Keratinocyte (primary cell): Measurements from ENCODE around the gene DIO1.

ENCODE experiments used
- CTCF ChIP-seq, 3 experiments: IDR thresholded peaks in 1 of 3; conservative IDR thresholded peaks in 1 of 3; optimal IDR thresholded peaks in 1 of 3; 2 replicates in 2 of 3; 3 replicates in 1 of 3; pipeline versions ENCODE3 to v1.5.1; 2011; ENCODE audit warnings: low read length in 3 of 3, mild to moderate bottlenecking in 3 of 3, moderate library complexity in 2 of 3, control low read depth in 1 of 3, inconsistent platforms in 1 of 3; ENCODE audit not compliant: insufficient read depth in 2 of 3; ENCODE audit errors: extremely low read depth in 1 of 3
- EZH2 ChIP-seq: IDR thresholded peaks from one replicate; pipeline ENCODE4 v1.6.1; 2012; ENCODE audit warnings: inconsistent platforms, mild to moderate bottlenecking, low read length, moderate library complexity

- TF ChIP-seq CTCF (optimal IDR thresholded peaks at IDR 0.05 in 1 of 3, IDR thresholded peaks at IDR 0.05 in 1 of 3, conservative IDR thresholded peaks at IDR 0.05 in 1 of 3; ENCODE audit: extremely low read depth in 1 of 3, insufficient read depth in 2 of 3, low read length in 3 of 3), result no peak
- TF ChIP-seq EZH2, result no peak
These were observed 24.4 kb upstream of the DIO1 start for GRCh38 chr1:53869454-53870117.
